AG20443 (cell line): ENCODE measurements around the gene STON2.

ENCODE experiments used
- DNase-seq: peaks from one replicate; pipeline ENCODE4 v3.0.0; 2012; ENCODE audit warnings: low spot score, mixed read lengths

STON2 gene

GRCh38 chr14:81302638-81303037 is 97.5 kb downstream of the STON2 start:
- no peak for DNase-seq

- no peak for DNase-seq
These were observed 98.3 kb downstream of the STON2 start for GRCh38 chr14:81301813-81302212.

GRCh38 chr14:81301371-81301770 is 98.8 kb downstream of the STON2 start:
- DNase-seq = no peak

- DNase-seq = no peak
These were observed 101.2 kb downstream of the STON2 start for GRCh38 chr14:81298911-81299310.

GRCh38 chr14:81298122-81298521 is 102.0 kb downstream of the STON2 start:
- DNase-seq = no peak

- no peak for DNase-seq
These were observed 103.9 kb downstream of the STON2 start for GRCh38 chr14:81295958-81296923.

GRCh38 chr14:81289516-81289915 is 110.6 kb downstream of the STON2 start:
- DNase-seq = no peak

GRCh38 chr14:81286574-81287370 is 113.4 kb downstream of the STON2 start:
- no peak for DNase-seq

GRCh38 chr14:81285245-81285644 is 114.9 kb downstream of the STON2 start:
- no peak for DNase-seq

GRCh38 chr14:81281332-81281731 is 118.8 kb downstream of the STON2 start:
- no peak for DNase-seq

GRCh38 chr14:81280136-81280791 is 119.9 kb downstream of the STON2 start:
- no peak for DNase-seq

- DNase-seq = no peak
These were observed 123.0 kb downstream of the STON2 start for GRCh38 chr14:81277096-81277495.

GRCh38 chr14:81276073-81277069 is 123.8 kb downstream of the STON2 start:
- DNase-seq = no peak

- DNase-seq = no peak
These were observed 124.6 kb downstream of the STON2 start for GRCh38 chr14:81275305-81276072.

- DNase-seq = no peak
These were observed 126.1 kb downstream of the STON2 start for GRCh38 chr14:81273961-81274575.

- no peak for DNase-seq
These were observed 126.6 kb downstream of the STON2 start for GRCh38 chr14:81273521-81273920.

GRCh38 chr14:81272317-81272716 is 127.8 kb downstream of the STON2 start:
- no peak for DNase-seq

- no peak for DNase-seq
These were observed 130.1 kb downstream of the STON2 start for GRCh38 chr14:81269979-81270375.

- peak; percentile 80 for DNase-seq
These were observed 130.8 kb downstream of the STON2 start for GRCh38 chr14:81269100-81269978.
